HL-60 (cell line): ENCODE data around the gene CHRFAM7A.
"Not testable (repeated sequence)": the region's sequence is repeated elsewhere in the genome, so short reads cannot be mapped to it uniquely, and the experiment has no call there.

ENCODE experiments used
- POLR2AphosphoS5 ChIP-seq: IDR thresholded peaks from 2 replicates; pipeline ENCODE4 v1.6.1; 2012; ENCODE audit warnings: low read depth
- TF ChIP-seq, protein P1 (sequence below): IDR thresholded peaks from one replicate; pipeline ENCODE4 v1.5.1; 2011; ENCODE audit warnings: low read length, control low read depth, inconsistent platforms; ENCODE audit not compliant: insufficient read depth

DNA sequence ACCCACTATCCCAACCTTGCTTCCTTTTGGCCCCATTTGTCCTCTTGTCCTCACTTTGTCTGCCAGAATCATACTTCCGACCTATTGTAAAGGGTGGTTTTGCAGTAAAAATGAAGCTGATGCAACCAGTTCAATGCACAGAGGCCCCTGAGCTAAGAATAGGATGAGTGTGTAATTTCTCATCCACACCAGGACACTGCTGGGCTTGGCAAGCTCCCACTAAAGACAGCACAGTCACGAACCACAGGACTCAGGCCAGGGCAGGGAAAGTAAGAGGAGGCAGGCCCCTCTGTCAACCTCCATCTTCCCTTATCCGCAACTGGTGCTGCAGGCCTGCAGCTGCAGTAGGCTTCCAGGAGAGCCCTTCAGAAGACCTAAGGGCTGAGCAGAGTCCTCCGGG is 56.8 kb downstream of the CHRFAM7A start:
- TF ChIP-seq POLR2AphosphoS5, result not testable (repeated sequence)
- TF ChIP-seq, protein P1, sequence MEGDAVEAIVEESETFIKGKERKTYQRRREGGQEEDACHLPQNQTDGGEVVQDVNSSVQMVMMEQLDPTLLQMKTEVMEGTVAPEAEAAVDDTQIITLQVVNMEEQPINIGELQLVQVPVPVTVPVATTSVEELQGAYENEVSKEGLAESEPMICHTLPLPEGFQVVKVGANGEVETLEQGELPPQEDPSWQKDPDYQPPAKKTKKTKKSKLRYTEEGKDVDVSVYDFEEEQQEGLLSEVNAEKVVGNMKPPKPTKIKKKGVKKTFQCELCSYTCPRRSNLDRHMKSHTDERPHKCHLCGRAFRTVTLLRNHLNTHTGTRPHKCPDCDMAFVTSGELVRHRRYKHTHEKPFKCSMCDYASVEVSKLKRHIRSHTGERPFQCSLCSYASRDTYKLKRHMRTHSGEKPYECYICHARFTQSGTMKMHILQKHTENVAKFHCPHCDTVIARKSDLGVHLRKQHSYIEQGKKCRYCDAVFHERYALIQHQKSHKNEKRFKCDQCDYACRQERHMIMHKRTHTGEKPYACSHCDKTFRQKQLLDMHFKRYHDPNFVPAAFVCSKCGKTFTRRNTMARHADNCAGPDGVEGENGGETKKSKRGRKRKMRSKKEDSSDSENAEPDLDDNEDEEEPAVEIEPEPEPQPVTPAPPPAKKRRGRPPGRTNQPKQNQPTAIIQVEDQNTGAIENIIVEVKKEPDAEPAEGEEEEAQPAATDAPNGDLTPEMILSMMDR, result not testable (repeated sequence)
